CD4-positive, alpha-beta T cell treated with Interferon gamma for 1 hour (primary cell): ENCODE data around the gene ADAMTS15.

Source experiments
- DNase-seq: peaks from one replicate; pipeline ENCODE4 v3.0.0-alpha.2; 2020

ADAMTS15 gene

GRCh38 chr11:130462931-130463330 is 14.5 kb downstream of the ADAMTS15 start:
- no peak for DNase-seq

- no peak for DNase-seq
Observed at GRCh38 chr11:130464291-130464812, 15.9 kb downstream of the ADAMTS15 start.

- DNase-seq: no peak
Observed at GRCh38 chr11:130465263-130465662, 16.8 kb downstream of the ADAMTS15 start.

- no peak for DNase-seq
Observed at GRCh38 chr11:130467116-130467900, 18.9 kb downstream of the ADAMTS15 start.

- DNase-seq: no peak
Observed at GRCh38 chr11:130469181-130469580, 20.7 kb downstream of the ADAMTS15 start.

- DNase-seq: no peak
Observed at GRCh38 chr11:130470832-130471706, 22.6 kb downstream of the ADAMTS15 start.

- DNase-seq: no peak
Observed at GRCh38 chr11:130471731-130472433, 23.4 kb downstream of the ADAMTS15 start.

GRCh38 chr11:130472434-130472961 is 24.1 kb downstream of the ADAMTS15 start:
- DNase-seq: no peak

GRCh38 chr11:130473056-130473794 is 24.8 kb downstream of the ADAMTS15 start:
- DNase-seq: no peak

GRCh38 chr11:130473795-130474377 is 25.4 kb downstream of the ADAMTS15 start:
- no peak for DNase-seq

GRCh38 chr11:130474637-130475400 is 26.4 kb downstream of the ADAMTS15 start:
- no peak for DNase-seq

GRCh38 chr11:130475426-130476053 is 27.1 kb downstream of the ADAMTS15 start:
- DNase-seq: no peak

GRCh38 chr11:130476200-130476921 is 27.9 kb downstream of the ADAMTS15 start:
- no peak for DNase-seq

- no peak for DNase-seq
Observed at GRCh38 chr11:130476922-130477491, 28.6 kb downstream of the ADAMTS15 start.

GRCh38 chr11:130477586-130478203 is 29.2 kb downstream of the ADAMTS15 start:
- DNase-seq: no peak

- no peak for DNase-seq
Observed at GRCh38 chr11:130478204-130478701, 29.8 kb downstream of the ADAMTS15 start.

- DNase-seq: no peak
Observed at GRCh38 chr11:130478881-130479280, 30.4 kb downstream of the ADAMTS15 start.

GRCh38 chr11:130480186-130480585 is 31.7 kb downstream of the ADAMTS15 start:
- no peak for DNase-seq

- DNase-seq: no peak
Observed at GRCh38 chr11:130480711-130481140, 32.3 kb downstream of the ADAMTS15 start.
